ENCODE measurements around the gene LSAMP.

GRCh38 chr3:115977866-115978265 lies 467.4 kb downstream of the LSAMP start:
- TF ChIP-seq CTCF (conservative IDR thresholded peaks at IDR 0.05) (no peak), EZH2 (IDR thresholded peaks at IDR 0.05; ENCODE audit: low read depth) (no peak)

Data from PC-9 (cell line).